ENCODE results near the gene BCO2.
"Not testable (repeated sequence)": the region's sequence is repeated elsewhere in the genome, so short reads cannot be mapped to it uniquely, and the experiment has no call there.

The BCO2 gene

GRCh38 chr11:112174789-112175598, at the start of gene BCO2:
TSS of gene BCO2 (plus strand) at chr11:112175512. CDS start at chr11:112175602, 90 bp downstream.
- DNase-seq, result peak in 1 of 2 experiments; percentile 5

- no peak for DNase-seq
Observed at GRCh38 chr11:112127056-112127455, 48.3 kb upstream of the BCO2 start.

- no peak for DNase-seq
Observed at GRCh38 chr11:112128483-112129121, 46.7 kb upstream of the BCO2 start.

GRCh38 chr11:112129656-112130055, 45.7 kb upstream of the BCO2 start:
- DNase-seq, result no peak

GRCh38 chr11:112132737-112133136, 42.6 kb upstream of the BCO2 start:
- no peak for DNase-seq

GRCh38 chr11:112134473-112134872, 40.8 kb upstream of the BCO2 start:
- DNase-seq, result no peak

- no peak for DNase-seq
Observed at GRCh38 chr11:112143597-112143996, 31.7 kb upstream of the BCO2 start.

GRCh38 chr11:112150517-112150916, 24.8 kb upstream of the BCO2 start:
- DNase-seq, result no peak

- DNase-seq, result no peak
Observed at GRCh38 chr11:112156153-112156955, 19.0 kb upstream of the BCO2 start.

GRCh38 chr11:112156956-112157766, 18.2 kb upstream of the BCO2 start:
- no peak for DNase-seq

GRCh38 chr11:112159098-112160065, 15.9 kb upstream of the BCO2 start:
- no peak for DNase-seq

GRCh38 chr11:112160091-112160848, 15.0 kb upstream of the BCO2 start:
- no peak for DNase-seq

GRCh38 chr11:112161012-112161411, 14.3 kb upstream of the BCO2 start:
- DNase-seq, result no peak

GRCh38 chr11:112162200-112162599, 13.1 kb upstream of the BCO2 start:
- DNase-seq, result not testable (repeated sequence)

- no peak for DNase-seq
Observed at GRCh38 chr11:112162761-112163546, 12.4 kb upstream of the BCO2 start.

- no peak for DNase-seq
Observed at GRCh38 chr11:112163875-112164685, 11.2 kb upstream of the BCO2 start, which contains the start of gene IL18. TSS of gene IL18 (minus strand) at chr11:112164094. CDS start at chr11:112155053, 9,041 bp downstream.

GRCh38 chr11:112165049-112165448, 10.3 kb upstream of the BCO2 start:
- no peak for DNase-seq

- no peak for DNase-seq
Observed at GRCh38 chr11:112166562-112166961, 8.8 kb upstream of the BCO2 start.

- DNase-seq, result no peak
Observed at GRCh38 chr11:112167145-112167544, 8.2 kb upstream of the BCO2 start, which contains the start of gene TEX12. TSS of gene TEX12 (plus strand) at chr11:112167372. CDS start at chr11:112169269, 1,897 bp downstream.

All from activated CD4-positive, alpha-beta T cell treated with anti-CD3 and anti-CD28 coated beads, Interleukin-2, amount 50 U/mL, for 4 hours (primary cell).